Dedifferentiated amniotic fluid mesenchymal stem cell (primary cell): ENCODE results near the gene PHF10.
A peak's percentile ranks its signal among the peaks of the same experiment; 100 is the strongest.
"Not testable (repeated sequence)": the region's sequence is repeated elsewhere in the genome, so short reads cannot be mapped to it uniquely, and the experiment has no call there.

Source experiments
- DNase-seq: peaks from one replicate; pipeline ENCODE4 v3.0.0-alpha.2; 2016; ENCODE audit errors: extremely low spot score

The PHF10 gene

GRCh38 chr6:169724494-169725124, at the start of gene PHF10:
Gene PHF10, minus strand, starts transcription at chr6:169724500. Its CDS starts 569 bp downstream, at chr6:169723931.
- DNase-seq: no peak

GRCh38 chr6:169766921-169767736, 42.8 kb upstream of the PHF10 start:
- DNase-seq: no peak

- DNase-seq: no peak
Measured at GRCh38 chr6:169766232-169766631, 41.9 kb upstream of the PHF10 start.

GRCh38 chr6:169765789-169766188, 41.5 kb upstream of the PHF10 start:
- not testable (repeated sequence) for DNase-seq

GRCh38 chr6:169763881-169764280, 39.6 kb upstream of the PHF10 start:
- no peak for DNase-seq

- no peak for DNase-seq
Measured at GRCh38 chr6:169763308-169763707, 39.0 kb upstream of the PHF10 start.

- DNase-seq: no peak
Measured at GRCh38 chr6:169755162-169755561, 30.9 kb upstream of the PHF10 start.

GRCh38 chr6:169752074-169752623, 27.8 kb upstream of the PHF10 start:
- no peak for DNase-seq

- DNase-seq: peak; percentile 90
Measured at GRCh38 chr6:169751242-169752073, 27.2 kb upstream of the PHF10 start, which contains the start of the genes DYNLT2 and ERMARD. Gene DYNLT2, minus strand, starts transcription at chr6:169751572. Its CDS starts 114 bp downstream, at chr6:169751458. Gene ERMARD, plus strand, starts transcription at chr6:169751622. Its CDS starts 36 bp downstream, at chr6:169751658.

- DNase-seq: no peak
Measured at GRCh38 chr6:169746556-169746955, 22.3 kb upstream of the PHF10 start.

GRCh38 chr6:169745405-169745804, 21.1 kb upstream of the PHF10 start:
- no peak for DNase-seq

- DNase-seq: no peak
Measured at GRCh38 chr6:169741344-169741743, 17.0 kb upstream of the PHF10 start.

- no peak for DNase-seq
Measured at GRCh38 chr6:169738976-169739529, 14.8 kb upstream of the PHF10 start.

GRCh38 chr6:169738204-169738975, 14.1 kb upstream of the PHF10 start:
- DNase-seq: peak; percentile 15

GRCh38 chr6:169729961-169730360, 5.7 kb upstream of the PHF10 start:
- DNase-seq: no peak

GRCh38 chr6:169726963-169727362, 2.7 kb upstream of the PHF10 start:
- DNase-seq: no peak

- DNase-seq: no peak
Measured at GRCh38 chr6:169726049-169726400, 1.7 kb upstream of the PHF10 start.

- DNase-seq: no peak
Measured at GRCh38 chr6:169725125-169726048, 1.1 kb upstream of the PHF10 start.

- no peak for DNase-seq
Measured at GRCh38 chr6:169723991-169724493, 258 bp downstream of the PHF10 start.
